Panc1 (cell line): ENCODE measurements around the gene PRKAG3.
"Not testable (repeated sequence)": the region's sequence is repeated elsewhere in the genome, so short reads cannot be mapped to it uniquely, and the experiment has no call there.

ENCODE experiments used
- POLR2AphosphoS5 ChIP-seq: IDR thresholded peaks from 2 replicates; pipeline ENCODE4 v1.6.1; 2012; ENCODE audit warnings: mild to moderate bottlenecking, low read depth, low read length, moderate library complexity
- SIN3A ChIP-seq: IDR thresholded peaks from 2 replicates; pipeline ENCODE4 v1.6.1; 2012; ENCODE audit warnings: low read depth, mild to moderate bottlenecking, low read length, moderate library complexity, borderline replicate concordance; ENCODE audit not compliant: insufficient read depth
- TCF7L2 ChIP-seq: IDR thresholded peaks from 2 replicates; pipeline ENCODE4 v1.6.1; 2011; ENCODE audit warnings: mild to moderate bottlenecking, low read depth, low read length, inconsistent platforms
- TF ChIP-seq, protein P1 (sequence below): fragments of 450-650 bp; IDR thresholded peaks from 2 replicates; pipeline ENCODE4 v1.5.1; 2017; ENCODE audit warnings: mild to moderate bottlenecking
- TF ChIP-seq, protein P2 (sequence below), 2 experiments: IDR thresholded peaks; 2 replicates each; pipeline ENCODE4 v1.6.1; 2011 to 2012; ENCODE audit warnings: low read depth in 2 of 2, control low read depth in 1 of 2, low read length in 1 of 2, mild to moderate bottlenecking in 1 of 2, moderate library complexity in 1 of 2; ENCODE audit not compliant: insufficient read depth in 1 of 2

DNA sequence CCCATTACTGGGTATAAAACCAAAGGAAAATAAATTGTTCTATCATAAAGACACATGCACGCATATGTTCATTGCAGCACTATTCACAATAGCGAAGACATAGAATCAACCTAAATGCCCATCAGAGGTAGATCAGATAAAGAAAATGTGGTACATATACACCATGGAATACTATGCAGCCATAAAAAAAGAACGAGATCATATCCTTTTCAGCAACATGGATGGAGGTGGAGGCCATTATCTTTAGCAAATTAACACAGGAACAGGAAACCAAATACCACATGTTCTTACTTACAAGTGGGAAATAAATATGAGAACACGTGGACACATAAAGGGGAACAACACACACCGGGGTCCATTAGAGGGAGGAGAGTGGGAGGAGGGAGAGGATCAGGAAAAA, 12.7 kb upstream of the PRKAG3 start:
- TF ChIP-seq, protein P1, sequence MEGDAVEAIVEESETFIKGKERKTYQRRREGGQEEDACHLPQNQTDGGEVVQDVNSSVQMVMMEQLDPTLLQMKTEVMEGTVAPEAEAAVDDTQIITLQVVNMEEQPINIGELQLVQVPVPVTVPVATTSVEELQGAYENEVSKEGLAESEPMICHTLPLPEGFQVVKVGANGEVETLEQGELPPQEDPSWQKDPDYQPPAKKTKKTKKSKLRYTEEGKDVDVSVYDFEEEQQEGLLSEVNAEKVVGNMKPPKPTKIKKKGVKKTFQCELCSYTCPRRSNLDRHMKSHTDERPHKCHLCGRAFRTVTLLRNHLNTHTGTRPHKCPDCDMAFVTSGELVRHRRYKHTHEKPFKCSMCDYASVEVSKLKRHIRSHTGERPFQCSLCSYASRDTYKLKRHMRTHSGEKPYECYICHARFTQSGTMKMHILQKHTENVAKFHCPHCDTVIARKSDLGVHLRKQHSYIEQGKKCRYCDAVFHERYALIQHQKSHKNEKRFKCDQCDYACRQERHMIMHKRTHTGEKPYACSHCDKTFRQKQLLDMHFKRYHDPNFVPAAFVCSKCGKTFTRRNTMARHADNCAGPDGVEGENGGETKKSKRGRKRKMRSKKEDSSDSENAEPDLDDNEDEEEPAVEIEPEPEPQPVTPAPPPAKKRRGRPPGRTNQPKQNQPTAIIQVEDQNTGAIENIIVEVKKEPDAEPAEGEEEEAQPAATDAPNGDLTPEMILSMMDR, result not testable (repeated sequence)
- TF ChIP-seq TCF7L2, POLR2AphosphoS5, SIN3A: not testable (repeated sequence)
- TF ChIP-seq, protein P2, sequence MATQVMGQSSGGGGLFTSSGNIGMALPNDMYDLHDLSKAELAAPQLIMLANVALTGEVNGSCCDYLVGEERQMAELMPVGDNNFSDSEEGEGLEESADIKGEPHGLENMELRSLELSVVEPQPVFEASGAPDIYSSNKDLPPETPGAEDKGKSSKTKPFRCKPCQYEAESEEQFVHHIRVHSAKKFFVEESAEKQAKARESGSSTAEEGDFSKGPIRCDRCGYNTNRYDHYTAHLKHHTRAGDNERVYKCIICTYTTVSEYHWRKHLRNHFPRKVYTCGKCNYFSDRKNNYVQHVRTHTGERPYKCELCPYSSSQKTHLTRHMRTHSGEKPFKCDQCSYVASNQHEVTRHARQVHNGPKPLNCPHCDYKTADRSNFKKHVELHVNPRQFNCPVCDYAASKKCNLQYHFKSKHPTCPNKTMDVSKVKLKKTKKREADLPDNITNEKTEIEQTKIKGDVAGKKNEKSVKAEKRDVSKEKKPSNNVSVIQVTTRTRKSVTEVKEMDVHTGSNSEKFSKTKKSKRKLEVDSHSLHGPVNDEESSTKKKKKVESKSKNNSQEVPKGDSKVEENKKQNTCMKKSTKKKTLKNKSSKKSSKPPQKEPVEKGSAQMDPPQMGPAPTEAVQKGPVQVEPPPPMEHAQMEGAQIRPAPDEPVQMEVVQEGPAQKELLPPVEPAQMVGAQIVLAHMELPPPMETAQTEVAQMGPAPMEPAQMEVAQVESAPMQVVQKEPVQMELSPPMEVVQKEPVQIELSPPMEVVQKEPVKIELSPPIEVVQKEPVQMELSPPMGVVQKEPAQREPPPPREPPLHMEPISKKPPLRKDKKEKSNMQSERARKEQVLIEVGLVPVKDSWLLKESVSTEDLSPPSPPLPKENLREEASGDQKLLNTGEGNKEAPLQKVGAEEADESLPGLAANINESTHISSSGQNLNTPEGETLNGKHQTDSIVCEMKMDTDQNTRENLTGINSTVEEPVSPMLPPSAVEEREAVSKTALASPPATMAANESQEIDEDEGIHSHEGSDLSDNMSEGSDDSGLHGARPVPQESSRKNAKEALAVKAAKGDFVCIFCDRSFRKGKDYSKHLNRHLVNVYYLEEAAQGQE (IDR thresholded peaks at IDR 0.05; ENCODE audit: insufficient read depth in 1 of 2, low read depth in 2 of 2, low read length in 1 of 2), result not testable (repeated sequence)
